Activated CD4-positive, alpha-beta T cell treated with anti-CD3 and anti-CD28 coated beads for 4 hours (primary cell): Measurements from ENCODE around the gene CA4.
"Not testable (repeated sequence)": the region's sequence is repeated elsewhere in the genome, so short reads cannot be mapped to it uniquely, and the experiment has no call there.

ENCODE experiments used
- DNase-seq, 2 donors: peaks; one replicate each; pipeline ENCODE4 v3.0.0-alpha.2; 2020

Gene CA4

DNA sequence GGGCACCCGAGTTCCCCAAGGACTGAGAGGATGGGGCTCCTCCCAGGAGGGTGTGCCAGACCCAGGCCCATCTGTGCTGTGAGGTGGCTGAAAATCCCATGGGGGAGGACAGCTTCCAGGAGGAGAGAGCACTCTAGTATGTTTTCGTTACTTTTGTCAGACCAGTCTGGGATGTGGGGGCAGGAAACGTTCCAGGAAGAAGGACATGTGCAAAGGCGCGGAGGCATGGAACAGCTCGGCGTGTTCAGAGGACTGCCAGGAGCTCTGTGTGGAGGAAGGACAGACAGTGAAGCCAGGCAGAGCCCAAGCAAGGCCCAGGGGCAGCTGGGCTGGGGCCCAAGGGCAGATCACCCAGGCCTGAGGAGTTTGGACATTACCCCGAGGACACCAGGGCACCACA is 7.0 kb downstream of the CA4 start:
- DNase-seq, result no peak

DNA sequence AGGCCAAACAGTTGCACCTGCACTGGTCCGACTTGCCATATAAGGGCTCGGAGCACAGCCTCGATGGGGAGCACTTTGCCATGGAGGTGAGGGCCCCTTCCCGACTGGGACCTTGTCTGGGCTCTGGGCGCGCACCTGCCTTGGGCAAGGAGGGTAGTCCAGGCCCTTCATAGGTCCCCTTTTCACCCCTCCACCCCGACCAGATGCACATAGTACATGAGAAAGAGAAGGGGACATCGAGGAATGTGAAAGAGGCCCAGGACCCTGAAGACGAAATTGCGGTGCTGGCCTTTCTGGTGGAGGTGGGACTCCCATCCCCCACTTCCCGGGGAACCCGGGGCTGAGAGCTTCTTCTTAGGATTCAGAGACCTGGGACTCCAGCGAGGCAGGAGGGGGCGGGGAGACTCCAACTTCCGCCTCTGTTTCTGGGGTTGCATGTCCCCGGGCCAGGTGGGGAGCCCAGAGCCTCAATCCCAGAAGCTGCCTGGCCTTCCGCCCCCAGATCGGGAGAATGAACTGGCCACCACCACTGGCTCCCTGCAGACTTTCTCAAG is 7.8 kb downstream of the CA4 start:
- DNase-seq, result no peak

DNA sequence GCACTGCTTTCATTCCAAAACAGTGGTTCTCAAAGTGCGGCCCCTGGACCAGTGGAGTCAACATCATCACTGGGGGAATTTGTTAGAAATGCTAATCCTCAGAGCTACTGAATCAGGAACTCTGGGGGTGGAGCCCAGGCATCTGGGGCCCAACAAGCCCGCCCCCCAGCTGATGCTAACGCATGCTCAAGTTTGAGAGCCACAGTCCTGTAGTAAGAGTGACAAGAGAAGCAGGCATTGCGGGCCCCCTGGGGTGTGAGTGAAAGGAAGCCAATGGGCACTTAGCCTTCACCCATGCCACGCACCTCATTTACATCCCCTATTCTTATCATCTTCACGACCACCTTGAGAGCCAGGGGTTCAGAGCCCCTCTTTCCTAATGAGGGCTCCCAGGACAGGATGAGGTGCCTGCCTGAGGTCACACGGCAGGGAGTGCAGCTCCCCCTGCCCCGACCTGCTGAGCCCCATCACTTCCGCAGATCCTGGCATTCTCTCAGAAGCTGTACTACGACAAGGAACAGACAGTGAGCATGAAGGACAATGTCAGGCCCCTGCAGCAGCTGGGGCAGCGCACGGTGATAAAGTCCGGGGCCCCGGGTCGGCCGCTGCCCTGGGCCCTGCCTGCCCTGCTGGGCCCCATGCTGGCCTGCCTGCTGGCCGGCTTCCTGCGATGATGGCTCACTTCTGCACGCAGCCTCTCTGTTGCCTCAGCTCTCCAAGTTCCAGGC is 9.1 kb downstream of the CA4 start:
- DNase-seq, result no peak

DNA sequence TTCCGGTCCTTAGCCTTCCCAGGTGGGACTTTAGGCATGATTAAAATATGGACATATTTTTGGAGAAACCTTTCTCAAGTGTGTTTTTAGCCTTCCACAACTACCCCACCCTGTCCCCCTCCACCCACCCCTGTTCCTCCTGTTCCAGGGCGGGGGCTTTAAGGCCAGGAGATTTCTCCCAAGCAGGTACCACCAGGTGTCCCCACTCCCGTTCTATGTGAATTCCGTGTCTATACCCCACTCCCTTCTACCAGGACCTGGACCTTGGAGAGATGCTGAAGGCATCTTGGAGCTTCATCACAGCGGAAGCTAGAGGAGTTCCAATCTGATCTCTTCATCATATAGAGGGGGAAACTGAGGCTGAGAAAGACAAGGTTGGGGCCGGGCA is 9.7 kb downstream of the CA4 start:
- no peak for DNase-seq

DNA sequence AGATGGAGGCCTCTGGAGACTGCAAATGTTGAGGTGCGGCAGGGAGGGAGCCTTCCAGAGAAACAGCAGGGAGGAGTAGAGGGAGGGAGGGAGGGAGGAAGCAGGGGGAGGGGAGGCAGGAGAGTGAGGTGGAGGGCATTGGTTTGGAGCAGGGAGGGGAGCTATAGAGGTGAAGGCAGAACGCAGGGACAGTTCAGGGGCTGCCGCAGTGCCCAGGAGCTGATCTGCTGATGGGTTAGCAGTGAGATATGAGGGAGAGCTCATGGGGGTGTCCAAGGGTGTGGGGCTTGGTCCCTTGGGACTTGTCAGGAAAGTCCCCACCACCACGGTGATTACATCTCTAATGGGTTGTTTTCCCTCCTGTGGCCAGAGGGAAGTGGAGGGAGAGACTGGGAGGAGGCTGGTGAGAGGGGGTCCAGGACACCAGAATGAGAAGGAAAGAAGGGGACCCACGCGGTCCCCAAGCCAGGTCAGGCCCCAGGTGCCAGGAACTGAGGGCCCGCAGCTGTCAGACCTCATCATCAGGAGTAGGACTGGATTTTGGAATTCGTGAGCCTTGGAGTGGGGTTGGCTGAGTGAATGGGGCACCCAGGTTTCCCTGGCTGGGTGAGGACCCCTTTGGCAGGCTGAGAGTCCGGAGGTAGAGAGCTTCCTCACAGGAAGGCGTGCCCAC is 11.2 kb downstream of the CA4 start:
- DNase-seq, result no peak

DNA sequence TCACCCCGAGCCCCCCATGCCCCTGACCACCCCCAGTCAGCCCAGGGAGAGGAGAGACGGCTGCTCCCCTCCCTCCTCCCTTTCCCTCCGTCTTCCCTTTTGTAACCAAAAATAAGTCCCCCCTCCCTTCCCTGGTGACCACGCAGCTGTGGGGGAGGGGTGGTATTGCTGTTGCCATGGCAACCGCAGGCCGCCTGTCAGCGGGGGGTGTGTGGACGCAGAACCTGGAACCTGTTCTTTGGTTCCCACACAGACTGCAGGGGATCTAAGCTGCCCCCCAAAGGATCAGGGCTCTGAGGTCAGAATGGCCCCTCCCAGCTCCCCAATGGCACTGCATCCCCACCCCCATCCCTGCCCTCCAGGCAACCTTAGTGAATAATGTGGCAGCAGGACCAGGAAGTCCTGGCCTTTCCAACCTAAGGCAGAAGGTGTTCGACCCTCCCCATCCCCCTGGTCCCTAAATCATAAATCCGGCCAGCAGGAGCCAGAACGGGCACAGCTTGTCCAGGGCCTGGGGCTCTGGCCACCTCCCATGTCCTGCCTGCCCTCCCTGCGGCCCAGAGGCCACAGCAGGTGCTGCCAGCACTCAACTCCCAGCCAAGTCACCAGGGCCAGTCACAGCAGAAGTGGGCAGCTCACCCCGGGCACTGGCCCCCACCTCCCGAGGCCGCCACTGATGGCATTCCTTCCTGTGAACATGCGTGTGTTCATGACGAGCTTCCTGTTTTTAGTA is 12.0 kb downstream of the CA4 start:
- no peak for DNase-seq

DNA sequence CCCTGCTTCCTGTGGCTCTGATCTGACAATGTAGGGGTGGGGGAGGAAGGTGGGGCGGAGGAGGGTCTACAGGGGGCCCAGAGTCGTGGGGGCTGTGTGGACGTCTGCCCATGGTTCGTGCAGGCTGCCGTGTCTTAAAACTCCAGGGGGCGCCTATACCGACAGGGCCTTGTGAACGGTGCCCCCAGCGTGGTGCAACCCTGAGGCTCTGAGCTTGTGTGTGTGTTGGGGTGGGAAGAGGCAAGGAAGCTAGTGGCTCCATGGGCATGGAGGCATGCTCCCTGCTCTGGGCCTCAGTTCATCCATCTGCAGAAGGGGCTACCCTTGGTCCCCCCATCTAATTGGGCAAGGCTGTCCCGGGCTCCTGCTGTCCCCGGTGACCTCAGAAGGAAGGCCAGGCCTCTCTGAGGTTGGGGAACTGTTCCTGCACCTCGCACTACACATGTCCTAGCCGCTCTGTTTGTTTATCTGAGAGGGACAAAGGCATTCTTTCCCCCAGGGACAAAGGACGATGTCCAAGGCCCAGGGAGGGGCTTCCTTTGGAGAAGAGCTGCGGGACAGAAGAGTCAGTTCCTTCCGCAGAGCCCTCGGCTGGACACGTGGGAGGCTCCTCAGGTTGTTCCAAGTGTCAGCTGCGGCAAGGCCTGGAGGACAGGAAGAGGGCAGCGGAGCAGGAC is 13.5 kb downstream of the CA4 start:
- DNase-seq, result no peak

DNA sequence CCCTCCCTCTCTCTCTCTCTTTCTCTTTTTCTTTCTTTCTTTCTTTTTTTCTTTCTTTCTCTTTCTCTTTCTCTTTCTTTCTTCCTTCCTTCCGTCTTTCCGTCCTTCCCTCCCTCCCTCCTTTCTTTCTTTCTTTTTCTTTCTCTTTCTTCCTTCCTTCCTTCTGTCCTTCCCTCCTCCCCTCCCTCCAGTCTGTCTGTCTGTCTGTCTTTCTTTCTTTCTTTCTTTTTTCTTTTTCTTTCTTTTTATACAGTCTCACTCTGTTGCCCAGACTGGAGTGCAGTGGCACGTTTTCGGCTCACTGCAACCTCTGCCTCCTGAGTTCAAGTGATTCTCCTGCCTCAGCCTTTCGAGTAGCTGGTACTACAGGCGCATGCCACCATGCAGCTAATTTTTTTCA is 14.4 kb downstream of the CA4 start:
- no peak for DNase-seq

DNA sequence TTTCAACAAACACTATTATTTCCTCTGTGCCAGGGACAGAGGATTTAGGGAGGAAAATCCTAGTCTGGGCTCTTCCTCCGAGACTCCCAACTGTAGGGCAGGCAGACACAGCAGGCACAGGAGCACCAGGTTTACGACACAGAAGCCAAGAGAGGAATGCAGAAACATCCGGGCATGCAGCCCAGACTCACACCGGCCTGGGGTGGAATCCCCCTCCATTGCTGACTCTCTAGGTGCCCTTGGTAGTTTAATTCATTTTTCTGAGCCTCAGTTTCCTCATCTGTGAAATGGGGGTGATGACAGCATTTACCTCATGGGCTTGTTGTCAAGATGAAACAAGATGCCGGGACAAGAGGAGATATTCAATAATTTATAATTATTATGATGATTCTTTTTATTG is 14.9 kb downstream of the CA4 start:
- DNase-seq, result no peak

DNA sequence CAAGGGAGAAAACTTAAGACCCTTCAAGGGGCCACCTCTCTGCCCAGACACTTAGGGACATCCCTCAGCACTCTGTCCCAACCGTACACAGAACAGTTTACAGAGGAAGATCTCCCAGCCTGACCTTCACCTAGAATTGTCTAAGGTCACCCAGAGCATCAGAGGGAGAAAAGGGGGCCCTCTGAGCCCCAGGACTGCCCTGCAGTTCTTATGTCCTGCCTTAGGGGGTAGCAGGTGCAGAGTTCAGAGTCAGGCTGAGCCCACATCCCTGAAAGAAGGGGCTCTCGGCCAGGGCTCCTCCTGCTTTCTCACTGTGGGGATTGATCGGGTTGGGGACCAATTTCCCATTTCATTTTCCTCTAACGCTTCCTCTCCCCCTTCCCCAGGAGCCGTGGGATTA is 15.4 kb downstream of the CA4 start:
- no peak for DNase-seq

DNA sequence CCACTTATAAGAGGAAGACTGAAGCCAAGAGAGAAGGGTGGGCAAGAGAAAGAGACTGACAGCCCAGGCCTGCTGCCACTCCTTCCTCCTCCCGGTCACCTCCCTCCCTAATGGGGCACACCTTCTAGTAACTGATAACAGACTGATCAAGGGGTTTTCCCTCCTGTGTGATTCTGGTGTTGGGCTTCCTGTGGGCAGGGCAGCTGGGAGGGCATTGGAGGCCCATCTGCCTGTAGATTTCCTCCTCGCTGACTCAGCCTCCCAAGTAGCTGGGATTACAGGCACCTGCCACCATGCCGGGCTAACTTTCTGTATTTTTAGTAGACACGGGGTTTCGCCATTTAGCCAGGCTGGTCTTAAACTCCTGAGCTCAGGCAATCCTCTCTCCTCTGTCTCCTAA is 16.2 kb downstream of the CA4 start:
- DNase-seq, result no peak

DNA sequence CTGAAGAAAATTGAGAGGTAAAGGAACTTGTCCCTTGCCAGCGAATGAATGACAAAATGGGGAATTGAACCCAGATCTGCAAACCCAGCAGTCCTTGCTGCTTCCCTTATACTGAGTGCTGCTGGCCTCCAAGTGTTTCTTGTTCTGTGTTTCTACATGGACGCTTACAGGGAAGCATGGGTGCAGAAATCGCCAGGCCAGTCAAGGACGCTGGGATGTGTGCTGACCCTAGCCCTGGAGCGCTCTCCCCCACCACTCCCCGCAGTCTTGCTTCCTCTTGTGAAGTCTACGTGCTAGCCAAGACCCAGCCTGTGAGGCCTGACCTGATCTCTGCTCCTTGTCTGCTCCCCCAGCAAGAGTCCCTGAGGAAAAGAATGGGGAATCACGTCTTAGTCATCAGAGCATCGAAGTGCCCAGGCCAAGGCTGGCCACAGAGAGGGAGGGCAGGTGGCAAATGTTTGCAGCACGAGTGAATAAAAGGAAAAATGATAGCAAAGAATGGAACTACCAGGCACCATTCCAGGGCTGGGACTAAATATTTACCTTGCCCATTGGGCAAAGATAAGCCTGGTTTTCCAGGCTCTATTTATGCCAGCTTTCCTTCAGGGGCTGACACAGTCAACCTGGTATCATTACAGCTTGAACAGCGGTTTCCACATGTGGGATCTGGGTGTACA is 17.4 kb downstream of the CA4 start:
- DNase-seq, result no peak

DNA sequence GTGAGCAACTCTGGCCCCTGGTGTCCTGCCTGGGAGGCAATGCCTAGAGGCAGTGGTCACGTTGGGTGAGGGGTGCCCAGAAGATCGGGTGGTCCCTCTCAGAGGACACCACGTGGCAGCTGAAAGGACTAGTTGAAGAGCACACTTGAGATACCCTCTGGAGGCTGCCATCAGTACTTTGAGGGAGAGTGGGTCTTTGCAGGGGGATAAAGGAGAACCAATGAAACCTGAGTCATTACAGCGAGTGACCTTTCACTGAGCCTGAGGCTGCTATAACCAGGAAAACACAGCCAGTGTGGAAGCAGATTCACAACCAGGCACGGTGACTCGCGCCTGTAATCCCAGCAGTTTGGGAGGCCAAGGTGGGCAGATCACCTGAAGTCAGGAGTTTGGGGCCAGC is 18.9 kb downstream of the CA4 start:
- no peak for DNase-seq

DNA sequence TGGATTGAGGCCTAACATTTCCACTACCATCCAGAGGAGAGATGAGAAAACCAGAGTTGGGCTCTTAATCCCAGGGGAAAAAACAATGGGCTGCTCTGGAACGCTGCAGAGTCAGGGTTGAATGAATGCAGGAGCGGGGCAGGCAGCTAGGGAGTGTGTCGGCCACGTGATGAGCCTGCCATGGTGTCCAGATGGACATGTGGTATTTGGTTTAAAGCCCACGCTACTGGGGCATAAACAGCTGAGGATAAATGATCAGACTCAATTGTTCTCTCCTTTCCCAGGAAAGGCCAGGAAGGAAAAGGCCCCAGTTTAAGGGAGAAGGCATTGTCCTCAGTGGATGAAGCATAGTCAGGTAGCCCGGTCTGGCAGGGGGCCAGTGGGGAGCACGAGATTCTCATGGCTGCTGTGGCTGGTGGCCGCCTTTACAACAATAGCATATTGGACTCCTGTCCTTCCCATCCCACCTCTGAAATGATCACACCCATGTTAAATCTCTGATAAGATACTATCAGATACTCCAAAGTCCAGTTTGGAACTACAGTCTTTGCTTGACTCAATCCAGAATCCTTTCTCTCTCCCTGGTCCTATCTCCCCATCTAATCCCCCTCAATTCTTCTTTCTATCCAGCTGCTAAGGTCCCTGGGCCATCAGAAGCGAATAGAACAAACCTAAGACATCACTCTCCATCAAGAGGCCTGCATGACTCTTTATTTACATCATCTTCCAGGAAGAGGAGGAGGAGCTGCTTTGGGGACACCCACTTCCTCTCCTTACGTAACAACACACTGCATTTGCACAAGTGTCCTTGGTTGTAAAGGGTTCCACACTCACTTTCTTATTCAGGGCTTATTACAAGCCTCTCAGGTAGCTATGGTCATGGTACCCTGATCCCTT is 20.4 kb downstream of the CA4 start:
- no peak for DNase-seq

DNA sequence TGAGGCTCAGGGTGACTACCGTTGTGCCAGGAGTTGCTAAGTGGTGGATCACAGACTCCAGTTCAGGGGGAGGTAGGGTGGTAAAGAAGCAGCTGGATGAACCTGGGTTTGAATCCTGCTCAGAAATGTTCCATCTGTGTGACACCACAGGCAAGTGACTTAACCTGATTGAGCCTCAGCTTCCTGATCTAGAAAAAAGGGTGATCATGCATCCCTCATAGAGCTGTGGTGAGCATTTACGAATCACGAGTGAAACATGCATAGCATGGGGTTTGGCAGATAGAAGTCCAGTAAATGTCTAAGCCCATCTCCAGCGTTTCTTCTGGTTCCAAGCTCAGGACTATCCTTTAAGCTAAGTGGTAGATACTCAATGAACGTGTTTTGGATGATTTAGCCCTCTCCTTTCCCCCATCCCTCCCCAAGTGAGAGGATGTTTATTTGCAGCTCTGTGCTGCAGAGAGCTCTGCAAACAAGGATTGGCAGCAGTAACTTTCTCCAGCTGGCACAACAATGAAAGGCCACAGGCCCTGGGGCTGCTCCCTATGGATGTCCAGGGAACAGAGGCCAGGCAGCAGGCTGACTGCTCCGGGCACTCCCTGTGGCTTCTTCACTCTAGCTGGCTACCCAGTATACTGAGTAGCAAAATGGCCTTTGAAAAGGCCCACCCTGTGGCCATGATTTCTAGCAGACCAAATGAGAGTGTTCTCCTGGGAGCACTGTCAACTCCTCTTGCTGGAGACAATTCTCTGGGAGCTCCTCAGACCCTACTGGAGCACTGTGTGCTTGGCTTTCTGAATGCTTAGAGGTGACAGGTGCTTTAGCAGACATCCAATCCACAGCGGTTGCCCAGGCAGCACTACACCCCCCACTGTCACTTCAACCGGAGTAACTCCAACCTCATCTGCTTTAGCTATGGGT is 21.3 kb downstream of the CA4 start:
- no peak for DNase-seq

DNA sequence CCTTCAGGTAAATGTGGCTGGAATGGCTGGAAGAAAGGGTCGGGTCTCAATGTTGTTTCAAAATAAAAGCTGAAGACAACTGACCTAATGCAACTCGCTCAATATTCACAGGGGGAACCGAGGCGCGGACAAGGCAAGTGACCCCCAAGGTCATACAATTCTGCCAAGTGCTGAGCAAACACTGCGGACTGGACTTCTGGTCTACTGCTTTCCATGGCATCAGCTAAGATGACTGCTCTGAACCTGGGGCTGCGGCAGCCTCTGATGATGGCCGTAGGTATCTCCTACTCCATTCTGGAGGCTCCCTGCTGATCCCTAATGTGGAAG is 21.9 kb downstream of the CA4 start:
- no peak for DNase-seq

DNA sequence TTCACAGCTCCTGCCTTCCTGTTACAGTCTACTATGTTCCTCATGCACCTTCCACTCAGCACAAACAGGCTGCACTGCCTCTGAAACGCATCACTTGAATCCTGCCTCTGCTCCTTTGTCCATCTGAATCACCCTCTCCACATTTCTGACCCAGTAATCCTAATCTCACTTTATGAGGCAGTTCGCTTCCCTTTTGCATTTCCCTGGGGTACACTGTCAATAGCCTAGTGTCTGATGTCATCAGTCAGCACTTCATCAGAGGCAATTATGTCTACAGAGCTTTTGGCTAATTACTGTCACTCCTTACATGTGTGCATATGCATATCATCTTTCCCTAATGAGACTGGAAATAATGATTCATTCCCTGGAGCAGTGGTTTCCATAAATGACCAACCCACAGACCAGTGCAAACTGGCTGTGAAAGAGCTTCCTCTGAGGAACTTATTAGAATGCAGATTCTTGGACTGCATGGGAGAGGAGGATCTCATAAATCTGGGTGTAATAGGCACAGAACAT is 23.6 kb downstream of the CA4 start:
- no peak for DNase-seq

DNA sequence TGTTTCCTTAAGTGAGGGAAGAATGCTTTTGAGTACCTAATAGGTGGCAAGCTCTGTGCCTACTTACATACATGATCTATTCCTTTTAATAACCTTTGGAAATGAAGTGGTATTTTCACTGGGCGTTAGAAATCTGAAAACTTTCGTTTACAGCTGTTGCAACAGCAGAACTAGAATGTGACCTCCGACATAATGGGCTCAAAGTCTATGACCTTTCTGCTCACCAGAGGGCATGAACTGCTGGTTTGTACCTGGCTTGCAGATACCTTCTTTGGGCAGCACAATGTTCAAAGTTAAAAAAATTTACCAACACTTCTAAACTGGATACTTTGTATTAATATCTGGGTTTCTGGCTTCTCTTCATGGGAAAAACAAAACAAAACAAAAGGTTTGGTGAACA is 24.3 kb downstream of the CA4 start:
- no peak for DNase-seq

DNA sequence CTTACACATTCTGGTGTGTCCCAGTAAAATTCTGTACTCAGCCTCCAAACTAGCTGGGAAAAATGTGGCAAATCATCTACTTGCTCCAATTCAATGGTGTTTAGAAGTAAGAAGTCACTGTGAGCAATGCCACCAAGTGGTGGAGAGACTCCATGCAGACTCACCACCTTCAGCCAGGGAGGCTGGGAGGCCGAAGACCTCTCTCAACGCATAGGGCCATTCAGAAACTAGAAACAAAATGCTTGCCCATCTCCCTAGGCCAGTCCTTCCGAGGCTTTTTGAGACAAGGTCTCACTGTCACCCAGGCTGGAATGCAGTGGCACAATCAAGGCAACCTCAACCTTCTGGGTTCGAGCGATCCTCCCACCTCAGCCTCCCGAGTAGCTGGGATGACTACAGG is 25.0 kb downstream of the CA4 start:
- not testable (repeated sequence) for DNase-seq

DNA sequence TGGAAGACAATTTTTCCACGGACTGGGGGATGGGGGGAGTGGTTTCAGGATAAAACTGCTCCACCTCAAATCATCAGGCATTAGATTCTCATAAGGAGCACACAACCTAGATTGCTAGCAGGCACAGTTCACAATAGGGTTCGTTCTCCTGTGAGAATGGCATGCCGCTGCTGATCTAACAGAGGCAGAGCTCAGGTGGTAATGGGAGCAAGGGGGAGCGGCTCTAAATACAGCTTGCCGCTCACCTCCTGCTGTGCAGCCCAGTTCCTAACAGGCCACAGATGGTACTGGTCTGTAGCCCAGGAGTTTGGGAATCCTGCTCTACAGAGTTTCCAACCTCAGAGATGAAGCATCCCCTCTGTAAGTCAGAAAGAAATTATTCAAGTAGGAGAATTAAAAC is 27.0 kb downstream of the CA4 start:
- not testable (repeated sequence) for DNase-seq
